Ishikawa (cell line): Measurements from ENCODE around the gene SAMD9.

Experiments used
- CEBPB ChIP-seq: IDR thresholded peaks from 2 replicates; pipeline ENCODE4 v1.6.1; 2012
- CREB1 ChIP-seq: IDR thresholded peaks from 2 replicates; pipeline ENCODE4 v1.6.1; 2012; ENCODE audit warnings: low read depth
- EGR1 ChIP-seq: IDR thresholded peaks from 2 replicates; pipeline ENCODE4 v1.6.1; 2012
- EP300 ChIP-seq: IDR thresholded peaks from 2 replicates; pipeline ENCODE4 v1.6.1; 2012; ENCODE audit warnings: borderline replicate concordance
- MAX ChIP-seq: IDR thresholded peaks from 2 replicates; pipeline ENCODE4 v1.6.1; 2012
- NFIC ChIP-seq: IDR thresholded peaks from 2 replicates; pipeline ENCODE4 v1.6.1; 2012
- RAD21 ChIP-seq: IDR thresholded peaks from 2 replicates; pipeline ENCODE4 v1.6.1; 2012; ENCODE audit warnings: low read depth
- TAF1 ChIP-seq: IDR thresholded peaks from 2 replicates; pipeline ENCODE4 v1.6.1; 2012; ENCODE audit warnings: low read depth, mild to moderate bottlenecking
- YY1 ChIP-seq: IDR thresholded peaks from 2 replicates; pipeline ENCODE4 v1.6.1; 2012; ENCODE audit warnings: low read depth

DNA sequence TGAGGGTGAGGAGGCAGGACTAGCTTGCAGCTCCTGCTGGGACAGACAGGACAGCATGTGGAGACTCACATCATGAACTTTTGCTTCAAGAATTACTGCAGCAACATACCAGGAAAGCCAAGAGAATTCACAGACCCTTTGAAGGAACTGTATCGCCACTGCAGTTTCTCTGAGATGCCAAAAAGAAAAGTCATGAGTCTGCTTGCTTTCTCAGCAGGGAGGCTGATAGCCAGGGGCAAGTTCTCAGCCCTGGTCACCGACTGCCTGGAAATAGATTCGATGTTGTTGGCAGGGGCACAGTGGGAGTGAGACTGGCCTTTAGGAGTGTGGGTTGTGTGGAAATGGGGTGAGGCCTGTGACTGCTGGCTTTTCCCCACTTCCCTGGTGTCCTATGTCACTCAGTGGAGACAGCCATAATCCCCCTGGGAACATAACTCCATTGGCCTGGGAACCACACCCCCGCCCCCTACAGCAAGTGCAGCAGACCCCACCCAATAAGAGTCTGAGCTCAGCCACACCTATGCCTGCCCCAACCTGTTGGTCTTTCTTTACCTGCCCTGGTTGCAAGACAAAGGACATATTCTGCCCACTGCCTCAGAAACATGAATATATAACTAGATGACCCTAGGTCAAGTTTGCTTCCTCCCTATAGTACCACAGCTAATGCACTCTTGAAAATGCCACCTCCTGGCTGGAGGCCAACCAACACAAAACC, 1.6 kb upstream of the SAMD9 start:
- TF ChIP-seq CEBPB (no peak), EGR1 (no peak), RAD21 (no peak), MAX (no peak), EP300 (no peak), CREB1 (no peak), TAF1 (no peak), NFIC (no peak), YY1 (no peak)
